Smooth muscle cell (in vitro differentiated cells): ENCODE results near the gene MYOM1. TPM values are rescaled to one million over a fixed set of nuclear protein-coding genes. Genes with fewer than 3 reads are reported as not detected.

Experiments
- DNase-seq: peaks from one replicate; lab custom pipeline; 2025; ENCODE audit not compliant: unreplicated experiment; lab: John Stamatoyannopoulos, UW
- H2AFZ ChIP-seq: fragments of 200-600 bp; sonication (generic); 2 replicates; pipeline ENCODE4 v1.6.0; 2016; ENCODE audit warnings: antibody characterized with exemption, low read depth, mild to moderate bottlenecking
- H3F3A ChIP-seq: fragments of 200-600 bp; sonication (generic); 2 replicates; pipeline ENCODE4 v1.6.0; 2017; ENCODE audit warnings: antibody characterized with exemption, low read depth
- H3K27ac ChIP-seq: fragments of 200-600 bp; sonication (generic); 2 replicates; pipeline ENCODE4 v1.5.1; 2016; ENCODE audit warnings: low read depth, mild to moderate bottlenecking
- H3K27me3 ChIP-seq: fragments of 200-600 bp; sonication (generic); 2 replicates; pipeline ENCODE4 v1.6.1; 2016; ENCODE audit warnings: low read depth, mild to moderate bottlenecking
- H3K36me3 ChIP-seq: fragments of 200-600 bp; sonication (generic); 2 replicates; pipeline ENCODE4 v1.5.1; 2016; ENCODE audit warnings: low read depth
- H3K4me1 ChIP-seq: fragments of 200-600 bp; sonication (generic); 2 replicates; pipeline ENCODE4 v1.5.1; 2016; ENCODE audit warnings: low read depth
- H3K4me2 ChIP-seq: fragments of 200-600 bp; sonication (generic); 2 replicates; pipeline ENCODE4 v1.6.0; 2016; ENCODE audit warnings: mild to moderate bottlenecking
- H3K4me3 ChIP-seq: fragments of 200-600 bp; sonication (generic); 2 replicates; pipeline ENCODE4 v1.5.1; 2016; ENCODE audit warnings: mild to moderate bottlenecking
- H3K79me2 ChIP-seq: fragments of 200-600 bp; sonication (generic); 2 replicates; pipeline ENCODE4 v1.6.0; 2016; ENCODE audit warnings: low read depth, mild to moderate bottlenecking
- H3K9ac ChIP-seq: fragments of 200-600 bp; sonication (generic); 2 replicates; pipeline ENCODE4 v1.6.0; 2016; ENCODE audit warnings: low read depth
- H3K9me3 ChIP-seq: fragments of 200-600 bp; sonication (generic); replicated peaks from 2 replicates; pipeline ENCODE4 v1.5.1; 2016; ENCODE audit warnings: low read depth
- H4K20me1 ChIP-seq: fragments of 200-600 bp; sonication (generic); 2 replicates; pipeline ENCODE4 v1.6.0; 2016; ENCODE audit warnings: low read depth
- WGBS: methylation state at CpG from one replicate; pipeline ENCODE4 v1.1.7; 2016; ENCODE audit warnings: low lambda C conversion rate; 5-methylcytosine and 5-hydroxymethylcytosine counted together
- polyA plus RNA-seq: library from polyadenylated mRNA; unstranded; fragments of >200 nt; fragmentation: Nextera tagmentation; extraction: Ambion mirVana; gene quantifications from 2 replicates; pipeline ENCODE4 v1.2.1, GENCODE V29; 2016
- total RNA-seq: library from RNA; depleted of rRNA; stranded (reverse); fragments of >200 nt; gene quantifications from 2 replicates; pipeline ENCODE4 v1.2.3, GENCODE V29; 2014
- TF ChIP-seq, protein P1 (sequence below): fragments of 200-600 bp; sonication (generic); IDR thresholded peaks from 2 replicates; pipeline ENCODE4 v1.5.1; 2017; ENCODE audit warnings: borderline replicate concordance, mild to moderate bottlenecking, antibody characterized with exemption; ENCODE audit not compliant: insufficient read depth, poor library complexity, severe bottlenecking

The MYOM1 gene
- total and polyA plus RNA-seq, 2 experiments from 2014 or later, result 0.40 to 0.87 TPM

DNA sequence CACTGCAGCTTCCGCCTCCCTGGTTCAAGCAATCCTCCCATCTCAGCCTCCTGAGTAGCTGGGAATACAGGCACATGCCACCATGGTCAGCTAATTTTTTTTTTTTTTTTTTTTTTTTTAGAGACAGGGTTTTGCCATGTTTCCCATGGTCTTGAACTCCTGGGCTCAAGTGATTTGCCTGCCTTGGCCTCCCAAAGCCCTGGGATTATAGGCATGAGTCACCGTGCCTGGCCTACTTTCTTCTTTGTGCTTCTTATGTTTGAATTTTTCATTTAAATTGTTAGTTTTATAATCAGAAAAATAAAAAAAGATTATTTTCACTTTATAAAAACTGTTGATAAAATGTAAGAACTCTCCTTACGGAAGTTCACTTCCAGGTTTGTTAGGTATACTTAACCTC, 105.3 kb downstream of the MYOM1 start:
- no peaks in the 10 kb centered on the region for H3K4me1 ChIP-seq
- no peaks in the 10 kb centered on the region for H3K27me3 ChIP-seq
- TF ChIP-seq, protein P1, sequence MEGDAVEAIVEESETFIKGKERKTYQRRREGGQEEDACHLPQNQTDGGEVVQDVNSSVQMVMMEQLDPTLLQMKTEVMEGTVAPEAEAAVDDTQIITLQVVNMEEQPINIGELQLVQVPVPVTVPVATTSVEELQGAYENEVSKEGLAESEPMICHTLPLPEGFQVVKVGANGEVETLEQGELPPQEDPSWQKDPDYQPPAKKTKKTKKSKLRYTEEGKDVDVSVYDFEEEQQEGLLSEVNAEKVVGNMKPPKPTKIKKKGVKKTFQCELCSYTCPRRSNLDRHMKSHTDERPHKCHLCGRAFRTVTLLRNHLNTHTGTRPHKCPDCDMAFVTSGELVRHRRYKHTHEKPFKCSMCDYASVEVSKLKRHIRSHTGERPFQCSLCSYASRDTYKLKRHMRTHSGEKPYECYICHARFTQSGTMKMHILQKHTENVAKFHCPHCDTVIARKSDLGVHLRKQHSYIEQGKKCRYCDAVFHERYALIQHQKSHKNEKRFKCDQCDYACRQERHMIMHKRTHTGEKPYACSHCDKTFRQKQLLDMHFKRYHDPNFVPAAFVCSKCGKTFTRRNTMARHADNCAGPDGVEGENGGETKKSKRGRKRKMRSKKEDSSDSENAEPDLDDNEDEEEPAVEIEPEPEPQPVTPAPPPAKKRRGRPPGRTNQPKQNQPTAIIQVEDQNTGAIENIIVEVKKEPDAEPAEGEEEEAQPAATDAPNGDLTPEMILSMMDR, result no peak
- H3K9me3 ChIP-seq, result no peaks in the 10 kb centered on the region
- no peak overlapping the region for H2AFZ ChIP-seq
- no peak overlapping the region for H3K4me3 ChIP-seq
- DNase-seq, result no peak
- H3F3A ChIP-seq, result no peaks in the 10 kb centered on the region
- WGBS, result 41% methylated on average over 3 of the region's 3 CpGs
- peak overlapping the region; percentile 9 for H3K4me2 ChIP-seq
- no peaks in the 10 kb centered on the region for H3K79me2 ChIP-seq
- peak overlapping the region; percentile 33 for H3K27ac ChIP-seq
- H4K20me1 ChIP-seq, result no peaks in the 10 kb centered on the region
- no peaks in the 10 kb centered on the region for H3K36me3 ChIP-seq
- H3K9ac ChIP-seq, result no peak overlapping the region

DNA sequence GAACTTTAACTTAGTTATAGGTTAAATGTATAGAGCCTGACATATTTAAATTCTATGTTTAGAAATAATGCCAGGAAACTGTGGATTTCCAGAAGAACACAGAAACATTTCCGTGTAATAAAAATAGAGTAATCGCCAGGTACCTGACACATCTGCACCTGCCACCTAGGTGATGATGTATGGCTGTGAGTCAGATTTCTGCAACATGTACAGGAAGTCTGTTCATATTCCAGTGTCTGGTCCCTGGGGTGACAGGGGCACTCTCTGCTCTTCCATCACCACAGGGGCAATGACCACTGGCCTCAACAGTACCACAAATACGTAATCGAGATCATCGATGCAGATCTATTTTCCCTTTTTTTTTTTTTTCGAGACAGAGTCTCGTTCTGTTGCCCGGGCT, 105.7 kb downstream of the MYOM1 start:
- no peak overlapping the region for H2AFZ ChIP-seq
- H3K79me2 ChIP-seq, result no peaks in the 10 kb centered on the region
- H3K4me3 ChIP-seq, result no peak overlapping the region
- no peak for DNase-seq
- no peaks in the 10 kb centered on the region for H3K9me3 ChIP-seq
- H3K27ac ChIP-seq, result no peak overlapping the region
- H3K9ac ChIP-seq, result no peak overlapping the region
- H3F3A ChIP-seq, result no peaks in the 10 kb centered on the region
- no peaks in the 10 kb centered on the region for H3K36me3 ChIP-seq
- H3K4me2 ChIP-seq, result no peak overlapping the region
- H4K20me1 ChIP-seq, result no peaks in the 10 kb centered on the region
- 81% methylated on average over 8 of the region's 8 CpGs for WGBS
- H3K27me3 ChIP-seq, result no peaks in the 10 kb centered on the region
- TF ChIP-seq, protein P1, result no peak
- H3K4me1 ChIP-seq, result no peaks in the 10 kb centered on the region

DNA sequence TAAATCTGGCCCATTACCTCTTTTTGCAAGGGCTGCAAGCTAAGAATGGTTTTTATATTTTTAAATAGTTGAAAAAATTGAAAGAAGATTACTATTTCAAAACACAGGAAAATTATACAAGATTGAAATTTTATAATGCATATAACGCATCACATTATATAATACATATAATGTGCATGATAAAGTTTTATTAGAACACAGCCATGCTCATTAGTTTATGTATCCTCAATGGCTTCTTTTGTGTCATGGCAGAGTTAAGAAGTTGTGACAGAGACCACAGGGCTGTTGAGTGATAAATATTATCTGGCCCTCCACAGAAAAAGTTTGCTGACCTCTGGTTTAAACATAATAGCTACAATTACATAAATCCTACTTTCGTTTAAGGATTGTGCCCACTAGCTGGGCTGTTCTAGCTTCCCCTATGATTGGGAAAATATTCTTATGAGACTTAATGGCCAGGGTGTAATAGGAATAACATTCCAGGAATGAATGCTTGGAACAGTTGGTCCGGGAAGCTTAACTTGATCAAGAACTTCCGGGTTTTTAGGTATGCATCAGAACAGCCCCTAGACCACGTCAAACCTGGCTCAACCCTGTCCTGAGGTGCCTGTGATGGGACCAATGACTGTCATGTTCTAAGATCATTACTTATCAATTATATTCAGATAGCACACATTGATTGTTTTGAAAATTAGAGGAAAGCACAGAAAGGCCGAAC, 108.1 kb downstream of the MYOM1 start:
- Histone ChIP-seq H4K20me1 (no peaks in the 10 kb centered on the region), H3K4me3 (no peak overlapping the region), H3K79me2 (no peaks in the 10 kb centered on the region), H3K9me3 (no peaks in the 10 kb centered on the region), H3K9ac (no peak overlapping the region), H3K4me1 (no peaks in the 10 kb centered on the region), H2AFZ (no peak overlapping the region), H3K4me2 (no peak overlapping the region), H3K36me3 (no peaks in the 10 kb centered on the region), H3K27me3 (no peaks in the 10 kb centered on the region), H3F3A (no peaks in the 10 kb centered on the region), H3K27ac (no peak overlapping the region)
- DNase-seq, result no peak
- 53% methylated on average over 6 of the region's 6 CpGs for WGBS
- TF ChIP-seq, protein P1, result no peak
